Activated effector memory CD4-positive, alpha-beta T cell treated with anti-CD3 and anti-CD28 coated beads, Interleukin-2, amount 50 U/mL, for 16 hours (primary cell): ENCODE results near the gene GPC6.

Experiments used
- DNase-seq: peaks from one replicate; pipeline ENCODE4 v3.0.0-alpha.2; 2020

GPC6 gene

GRCh38 chr13:94236132-94236531, 1009.5 kb downstream of the GPC6 start:
- no peak for DNase-seq

GRCh38 chr13:94236872-94237271, 1010.3 kb downstream of the GPC6 start:
- no peak for DNase-seq

DNA sequence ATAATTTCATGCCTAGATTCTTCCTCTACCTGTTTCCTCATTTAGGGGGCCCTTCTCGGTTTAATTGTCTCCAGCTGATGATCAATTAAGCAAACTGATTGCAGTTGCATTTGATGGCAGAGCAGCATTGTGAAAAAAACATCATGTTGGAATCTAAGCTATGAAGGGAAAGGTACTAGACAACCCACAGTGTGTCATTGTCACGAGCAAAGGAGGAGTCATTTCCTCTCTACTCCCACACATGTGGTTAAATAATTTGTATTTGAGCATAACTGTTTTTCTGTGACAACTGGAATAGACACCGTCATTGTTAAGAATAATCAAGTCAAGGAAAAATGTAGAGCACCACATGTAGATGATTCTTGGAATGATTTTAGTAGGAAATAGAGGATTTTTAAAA, 1012.5 kb downstream of the GPC6 start:
- no peak for DNase-seq

DNA sequence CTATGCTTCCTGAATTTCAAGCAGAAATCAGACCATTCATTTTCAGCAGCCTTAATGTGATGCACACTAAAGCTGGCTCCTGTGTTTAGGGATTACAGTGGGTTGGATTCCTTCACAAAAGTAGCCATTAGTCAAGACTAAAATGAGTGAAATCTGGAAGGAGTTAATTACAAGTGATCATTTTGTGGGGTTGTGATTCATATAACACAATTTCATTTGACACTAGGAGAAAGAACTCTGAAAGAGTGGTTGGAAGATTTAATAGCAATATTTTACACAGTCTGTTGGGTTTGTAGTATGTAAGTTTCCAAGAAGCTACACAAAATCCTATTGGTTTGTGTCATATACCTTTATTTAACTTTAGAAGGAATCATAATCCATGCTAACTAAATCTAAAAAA, 1015.9 kb downstream of the GPC6 start:
- DNase-seq: no peak

- DNase-seq: no peak
Measured at GRCh38 chr13:94243551-94243950, 1016.9 kb downstream of the GPC6 start.

DNA sequence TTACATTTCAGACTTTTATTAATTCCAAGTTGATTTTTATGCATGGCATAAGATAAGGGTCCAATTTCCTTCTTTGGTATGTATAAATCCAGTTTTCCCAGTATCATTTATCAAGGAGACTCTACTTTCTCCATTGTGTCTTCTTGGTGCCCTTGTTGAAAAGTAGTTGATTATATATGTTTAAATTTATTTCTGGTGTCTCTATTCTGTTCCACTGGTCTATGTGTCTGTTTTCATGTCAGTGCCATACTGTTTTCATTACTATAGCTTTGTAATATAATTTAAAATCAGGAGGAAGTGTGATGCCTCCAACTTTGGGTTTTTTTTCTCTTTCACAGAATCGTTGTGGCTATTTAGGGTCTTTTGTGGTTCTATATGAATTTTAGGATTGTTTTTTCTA, 1019.9 kb downstream of the GPC6 start:
- no peak for DNase-seq

DNA sequence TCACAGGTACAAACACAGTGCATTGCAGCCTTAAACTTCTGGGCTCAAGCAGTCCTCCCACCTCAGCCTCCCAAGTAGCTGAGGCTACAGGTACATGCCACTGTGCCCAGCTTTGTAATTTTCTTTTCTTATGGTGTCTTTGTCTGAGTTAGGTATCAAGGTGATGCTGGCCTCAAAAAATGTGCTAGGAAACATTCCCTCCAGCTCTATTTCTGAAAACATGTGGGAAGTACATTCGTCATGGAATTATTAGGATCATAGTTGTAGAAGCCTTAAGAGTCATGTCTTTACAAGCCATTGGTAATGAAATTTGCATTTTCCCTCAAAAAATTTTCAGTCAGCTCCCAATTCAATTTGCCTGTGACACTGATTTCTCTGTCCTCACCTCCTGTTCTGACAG, 1021.3 kb downstream of the GPC6 start:
- no peak for DNase-seq

- DNase-seq: no peak
Measured at GRCh38 chr13:94248454-94249228, 1022.0 kb downstream of the GPC6 start.

DNA sequence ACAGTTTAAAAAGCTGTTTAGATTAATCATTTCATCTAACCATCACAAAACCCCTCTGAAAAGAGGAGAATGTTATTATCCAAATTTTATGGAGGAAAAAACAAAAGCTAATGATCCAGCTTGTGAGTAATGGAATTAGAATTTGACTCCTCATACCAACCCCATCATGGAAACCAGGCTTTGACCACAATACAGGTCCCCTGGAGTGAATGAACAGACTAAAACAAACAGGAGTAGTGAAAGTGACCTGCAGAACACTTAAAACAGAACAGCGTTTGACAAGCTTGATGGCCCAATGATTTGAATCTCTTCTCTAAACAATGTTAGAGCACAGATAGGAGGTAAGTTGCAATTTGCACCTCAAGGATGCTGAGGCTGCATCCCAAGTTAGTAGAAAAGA, 1022.9 kb downstream of the GPC6 start:
- no peak for DNase-seq

DNA sequence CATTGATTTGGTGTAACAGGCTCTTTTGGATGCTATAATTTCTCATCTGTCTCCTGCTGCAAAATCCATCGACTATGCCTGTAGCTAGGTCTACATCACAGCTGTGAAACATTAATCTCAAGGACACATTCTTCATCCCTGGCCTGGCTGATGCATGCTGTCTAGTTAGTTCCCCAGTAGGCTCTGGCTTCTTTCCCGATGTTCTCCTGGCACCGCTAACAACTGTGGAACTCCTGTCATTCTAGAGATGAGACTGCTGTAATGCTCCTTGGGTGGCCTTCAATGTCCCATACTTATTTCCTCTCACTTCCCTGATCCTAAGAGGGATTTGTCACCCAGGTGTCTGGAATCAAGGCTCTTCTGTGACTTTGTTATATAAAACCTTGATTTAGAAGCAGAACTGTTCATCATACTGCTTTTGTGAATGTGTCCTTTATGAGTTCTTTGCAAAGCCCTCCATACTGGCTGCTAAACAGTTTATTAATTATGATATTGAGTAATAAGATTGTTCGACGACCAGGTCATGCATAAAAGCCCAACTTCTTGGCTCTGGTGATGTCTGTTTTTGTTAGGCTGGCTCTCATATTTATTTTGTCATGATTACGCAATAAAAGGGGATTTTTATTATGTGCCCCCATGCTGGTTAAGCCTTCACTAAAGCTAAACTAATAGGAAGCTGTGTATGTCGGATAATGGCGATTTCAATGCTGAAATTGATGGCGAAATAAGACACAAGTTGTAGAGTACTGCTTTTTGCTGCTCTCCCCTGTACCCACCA, 1025.4 kb downstream of the GPC6 start:
- DNase-seq: no peak

DNA sequence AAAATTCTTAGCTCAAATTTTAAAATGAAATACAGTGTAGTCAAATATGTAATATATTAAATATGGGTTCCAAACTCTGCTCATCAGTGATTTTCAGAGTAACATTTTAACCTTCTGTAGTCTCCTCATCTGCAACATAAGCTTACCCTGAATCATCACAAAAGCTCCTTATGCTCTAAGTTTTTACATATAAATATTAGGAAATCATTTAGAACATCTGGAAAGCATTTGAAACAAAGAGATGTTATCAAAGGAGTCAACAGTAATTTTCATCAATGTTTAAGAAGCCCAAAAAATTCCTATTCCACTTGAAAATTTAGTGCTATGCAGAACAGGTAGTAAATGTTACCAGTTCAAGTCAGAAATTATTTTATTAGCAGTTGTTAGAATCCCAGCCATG, 1028.1 kb downstream of the GPC6 start:
- DNase-seq: no peak

DNA sequence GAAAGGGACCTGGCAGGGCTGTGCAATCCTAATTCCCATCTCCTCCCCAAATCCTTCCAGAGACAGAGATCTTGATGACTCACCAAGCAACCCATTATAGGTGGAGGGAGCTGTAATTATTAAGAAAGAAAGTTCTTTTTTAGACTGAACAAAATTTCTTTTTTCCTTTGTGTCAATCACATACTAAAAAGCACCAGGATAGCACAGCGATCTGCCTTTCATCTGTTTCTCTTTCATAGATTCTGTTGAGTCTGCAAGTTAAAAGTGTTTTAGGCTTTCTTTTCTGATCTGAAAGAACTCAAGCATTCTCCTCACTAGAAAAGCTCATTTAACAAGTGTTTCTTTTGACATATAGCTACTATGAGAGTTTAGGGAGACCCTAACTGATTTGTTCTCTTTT, 1030.1 kb downstream of the GPC6 start:
- no peak for DNase-seq

GRCh38 chr13:94259984-94260383, 1033.4 kb downstream of the GPC6 start:
- DNase-seq: no peak

DNA sequence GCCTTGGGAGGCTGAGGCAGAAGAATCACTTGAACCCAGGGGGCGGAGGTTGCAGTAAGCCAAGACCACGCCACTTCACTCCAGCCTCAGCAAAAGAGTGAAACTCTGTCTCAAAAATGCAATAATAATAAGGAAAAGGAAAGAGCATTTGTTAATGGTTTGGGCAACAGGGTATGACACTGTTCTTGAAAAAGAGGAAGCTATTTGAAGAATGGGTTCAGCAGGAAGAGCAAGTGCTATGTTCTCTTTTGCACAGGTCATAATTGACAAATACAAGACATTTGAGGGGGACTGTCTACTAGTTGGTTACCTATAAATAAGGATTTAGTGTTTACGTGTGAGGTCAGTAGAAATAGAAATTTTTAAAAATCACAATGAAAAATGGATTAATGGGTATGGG, 1034.6 kb downstream of the GPC6 start:
- DNase-seq: no peak

DNA sequence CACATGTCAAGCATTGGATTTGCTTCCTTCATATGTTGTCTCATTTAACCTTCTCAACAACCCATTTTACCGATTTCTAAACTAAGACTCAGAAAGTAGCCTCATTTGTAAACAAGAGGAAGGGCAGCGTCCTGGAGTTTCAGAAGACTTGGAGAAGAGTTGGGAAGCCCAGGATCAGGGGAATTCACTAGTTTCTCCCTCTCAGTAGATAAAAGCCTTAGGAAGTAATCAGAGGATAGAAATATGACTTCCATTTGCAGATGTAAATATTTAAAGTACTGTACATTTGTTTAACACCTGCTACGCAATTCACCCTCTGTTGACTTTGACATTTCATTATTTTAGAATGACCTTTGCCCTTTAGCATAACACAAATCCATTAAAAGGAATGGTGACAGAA, 1036.4 kb downstream of the GPC6 start:
- DNase-seq: no peak

DNA sequence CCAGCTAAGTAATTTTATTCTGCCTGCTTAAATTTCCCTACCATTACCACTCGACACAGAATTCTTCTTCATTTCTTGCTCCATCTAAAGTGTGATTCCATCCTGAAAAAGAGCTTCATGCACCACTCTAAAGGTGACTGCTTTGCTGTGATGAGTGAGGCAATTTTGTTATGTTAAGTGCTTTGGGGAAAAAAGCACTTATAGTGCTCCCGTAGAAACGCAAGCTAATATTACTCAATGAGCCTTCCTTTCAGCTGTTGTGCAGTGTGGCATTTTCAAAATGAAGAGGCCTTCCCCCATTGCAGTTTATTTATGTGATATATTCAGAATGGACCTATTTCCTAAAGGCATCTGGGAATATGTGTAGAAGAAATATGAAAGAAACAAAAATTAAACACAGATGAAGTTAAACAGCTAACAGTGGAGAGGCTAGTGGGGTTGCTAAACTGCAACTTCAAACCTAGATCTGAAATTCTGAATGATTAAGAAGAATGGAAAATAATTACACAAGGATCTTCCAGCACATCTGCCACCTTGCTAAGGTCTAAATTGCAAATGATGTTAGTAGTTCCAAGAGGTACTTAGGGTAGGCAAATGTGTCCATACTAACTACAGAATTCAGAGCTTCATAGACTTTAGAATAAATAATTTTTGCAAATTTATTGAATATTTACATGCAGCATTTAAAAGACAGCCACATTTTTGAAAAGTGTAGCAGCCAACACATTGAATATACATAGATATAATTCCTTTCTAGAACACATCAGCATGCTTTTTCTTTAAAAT, 1041.2 kb downstream of the GPC6 start:
- no peak for DNase-seq

- no peak for DNase-seq
Measured at GRCh38 chr13:94268661-94269060, 1042.1 kb downstream of the GPC6 start.

DNA sequence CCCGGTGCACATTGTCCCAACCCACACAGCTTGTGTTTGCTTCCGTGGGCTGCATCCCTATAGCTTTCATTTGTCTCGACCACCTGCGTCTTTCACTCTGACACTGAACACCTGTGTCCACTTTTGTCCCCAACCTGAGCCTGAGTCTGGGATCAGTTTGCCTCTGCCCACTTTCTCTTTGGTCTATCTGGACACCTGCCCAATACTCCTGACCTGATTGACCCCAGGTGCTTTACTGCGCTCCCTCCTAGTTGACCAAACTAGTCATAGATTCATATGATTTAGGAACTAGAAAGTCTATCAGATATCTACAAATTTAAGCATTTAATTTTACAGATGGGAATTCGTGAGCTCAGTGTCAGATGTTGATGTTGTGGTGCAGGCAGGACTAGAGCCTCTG, 1043.0 kb downstream of the GPC6 start:
- no peak for DNase-seq

GRCh38 chr13:94270556-94270955, 1043.9 kb downstream of the GPC6 start:
- no peak for DNase-seq

DNA sequence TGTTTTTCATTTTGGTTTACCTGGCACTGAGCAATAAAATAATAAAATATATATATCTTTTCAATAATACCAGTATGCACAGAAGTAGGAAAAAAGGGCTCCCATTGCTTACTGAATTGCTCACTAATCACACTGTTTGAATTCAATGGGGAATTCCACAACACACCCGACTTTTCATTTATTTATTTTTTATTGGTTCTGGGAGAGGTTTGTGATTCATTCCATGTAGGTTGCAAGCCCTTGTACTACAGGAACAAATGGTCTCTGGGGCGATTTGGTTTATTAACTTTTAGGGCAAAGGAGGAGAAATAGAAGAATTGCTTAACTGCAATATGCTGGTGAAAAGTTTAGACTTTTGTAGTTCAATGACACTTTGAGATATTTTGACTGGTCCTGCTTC, 1045.4 kb downstream of the GPC6 start:
- DNase-seq: no peak

GRCh38 chr13:94280349-94280748, 1053.7 kb downstream of the GPC6 start:
- DNase-seq: no peak

DNA sequence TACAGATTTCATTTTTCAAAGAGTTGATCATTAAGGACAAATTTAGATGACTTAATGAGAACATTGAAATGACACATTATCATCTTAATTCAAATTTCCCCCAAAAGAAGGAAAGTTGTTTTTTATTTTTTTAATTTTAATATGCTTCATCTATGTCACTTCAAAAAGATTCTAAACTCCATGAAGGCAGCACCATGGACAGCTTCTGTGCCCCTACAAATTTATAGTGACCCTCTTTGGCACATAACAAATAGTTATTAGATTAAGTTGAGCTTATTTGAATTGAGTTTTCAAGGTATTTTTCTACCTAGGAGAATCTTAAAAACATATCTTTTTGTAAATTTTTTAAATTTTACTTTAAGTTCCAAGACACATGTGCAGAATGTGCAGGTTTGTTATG, 1054.2 kb downstream of the GPC6 start:
- no peak for DNase-seq

- DNase-seq: no peak
Measured at GRCh38 chr13:94286581-94286980, 1060.0 kb downstream of the GPC6 start.
